BJ (cell line): ENCODE measurements around the gene LTK. TPM values are rescaled to one million over a fixed set of nuclear protein-coding genes. Genes with fewer than 3 reads are reported as not detected.
A peak's percentile ranks its signal among the peaks of the same experiment; 100 is the strongest.

Experiments used
- CTCF ChIA-PET: fragments of 350-600 bp; formaldehyde crosslinking; extraction: SDS; loops from one replicate; lab custom pipeline; 2021; ENCODE audit warnings: antibody characterized with exemption, inconsistent platforms; lab: Yijun Ruan, JAX
- POLR2A ChIA-PET: fragments of 300-600 bp; sonication (Branson Sonifier 250); formaldehyde crosslinking; extraction: SDS; loops from one replicate; lab custom pipeline; 2021; ENCODE audit warnings: antibody characterized with exemption; lab: Charles Lee
- DNase-seq: peaks from one replicate; pipeline ENCODE4 v3.0.0-alpha.2; 2011; ENCODE audit warnings: low read depth
- H3K27me3 ChIP-seq: 2 replicates; pipeline ENCODE4 v1.6.0; 2011; ENCODE audit warnings: low read length; ENCODE audit not compliant: control insufficient read depth, insufficient read depth
- H3K36me3 ChIP-seq: 2 replicates; pipeline ENCODE4 v1.5.1; 2011; ENCODE audit warnings: low read length; ENCODE audit not compliant: control insufficient read depth, insufficient read depth
- H3K4me3 ChIP-seq: 2 replicates; pipeline ENCODE4 v1.5.1; 2011; ENCODE audit warnings: low read depth, mild to moderate bottlenecking, control low read depth, low read length
- CTCF ChIP-seq: IDR thresholded peaks from 2 replicates; pipeline ENCODE4 v1.5.1; 2011; ENCODE audit warnings: low read depth, mild to moderate bottlenecking, control low read depth, inconsistent platforms, low read length, moderate library complexity; ENCODE audit not compliant: insufficient read depth
- polyA plus RNA-seq: library from polyadenylated mRNA; depleted of rRNA; stranded (reverse); fragments of >200 nt; gene quantifications from 2 replicates; pipeline ENCODE4 v1.2.3, GENCODE V29; 2011

LTK gene
- polyA plus RNA-seq, 1 experiment, result 0.11 TPM

- Histone ChIP-seq H3K36me3 (no peaks in the 10 kb centered on the region), H3K4me3 (no peak overlapping the region), H3K27me3 (peaks cover 16% of the 10 kb centered on the region)
- no peak for DNase-seq
- TF ChIP-seq CTCF, result no peak
- POLR2A ChIA-PET, result no interaction called here
- CTCF ChIA-PET, result no interaction called here
Observed at GRCh38 chr15:41499109-41499851, 14.3 kb downstream of the LTK start.

- H3K27me3 ChIP-seq, result peaks cover 17% of the 10 kb centered on the region
- H3K36me3 ChIP-seq, result no peaks in the 10 kb centered on the region
- no peak overlapping the region for H3K4me3 ChIP-seq
- no peak for DNase-seq
- TF ChIP-seq CTCF, result no peak
- POLR2A ChIA-PET, result no interaction called here
- CTCF ChIA-PET, result no interaction called here
Observed at GRCh38 chr15:41498657-41499056, 15.0 kb downstream of the LTK start.

GRCh38 chr15:41495736-41496599 is 17.7 kb downstream of the LTK start:
- no peaks in the 10 kb centered on the region for H3K36me3 ChIP-seq
- ChIA-PET POLR2A (interaction anchor here (0.5 kb wide), 1 partner anchor 166 kb away, joined by 6 read pairs; no protein-coding TSS in a partner anchor), CTCF (no interaction called here)
- H3K4me3 ChIP-seq, result no peak overlapping the region
- no peak for TF ChIP-seq CTCF
- no peak for DNase-seq
- H3K27me3 ChIP-seq, result peaks cover 7% of the 10 kb centered on the region

DNA sequence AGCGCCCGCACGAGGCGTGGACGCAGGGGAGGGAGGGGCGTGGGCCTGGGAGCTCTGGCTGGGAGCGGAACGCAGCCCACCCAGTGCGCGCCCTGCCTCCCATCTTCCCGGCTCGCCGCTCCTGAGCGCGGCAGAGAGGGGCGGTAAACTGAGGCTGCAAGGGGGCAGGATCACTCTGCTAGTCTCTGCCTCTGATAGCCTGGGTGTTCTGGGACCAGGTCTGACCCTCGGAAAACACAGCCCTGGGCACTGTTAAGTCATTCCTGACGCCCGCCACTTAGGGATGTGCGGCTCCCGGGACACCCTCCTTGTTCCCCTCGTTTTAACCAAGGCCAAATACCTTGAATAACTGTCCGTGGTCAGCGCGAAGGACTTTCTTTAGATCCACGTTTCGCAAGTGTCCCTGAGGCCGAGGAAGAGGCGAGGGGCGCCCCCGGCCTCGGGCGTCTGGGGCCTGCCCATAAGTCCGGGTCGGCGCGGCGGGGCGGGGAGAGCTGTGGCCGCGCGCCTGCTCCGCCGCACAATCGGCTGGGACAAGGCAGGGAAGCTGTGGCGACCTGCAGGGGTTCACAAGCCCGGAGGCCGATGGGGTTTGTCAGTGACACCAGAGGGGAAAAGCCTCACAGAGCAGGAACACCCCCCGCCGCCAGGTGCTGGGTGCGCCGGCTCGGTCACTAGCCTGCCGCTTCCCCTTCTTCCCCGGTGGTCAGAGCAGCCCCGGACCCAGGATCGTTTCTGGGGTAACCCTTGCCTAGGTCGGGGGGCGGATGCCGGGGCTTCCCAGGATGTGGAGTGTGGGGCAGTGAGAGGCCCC is 18.5 kb downstream of the LTK start:
- peaks cover 7% of the 10 kb centered on the region for H3K27me3 ChIP-seq
- no peak for DNase-seq
- ChIA-PET POLR2A (no interaction called here), CTCF (no interaction called here)
- no peaks in the 10 kb centered on the region for H3K36me3 ChIP-seq
- H3K4me3 ChIP-seq, result peak overlapping the region; percentile 57
- no peak for TF ChIP-seq CTCF
